Measurements from ENCODE around the gene AOPEP. TPM values are rescaled to one million over a fixed set of nuclear protein-coding genes. Genes with fewer than 3 reads are reported as not detected.

Gene AOPEP
- total and polyA plus RNA-seq, 2 of the 13 experiments (the other 11 are each of a cell fraction or from before 2014, with no cell fraction given), result 22.2 to 41.6 TPM

- TF ChIP-seq ZNF142 (CRISPR knock-in tag; IDR thresholded peaks at IDR 0.05) (no peak), NFIC (IDR thresholded peaks at IDR 0.05; ENCODE audit: low read length) (no peak), CENPT (CRISPR knock-in tag; IDR thresholded peaks at IDR 0.05; ENCODE audit: low read depth) (no peak), DPF2 (CRISPR knock-in tag; IDR thresholded peaks at IDR 0.05; ENCODE audit: borderline replicate concordance, low read depth) (0 out of 2 replicates have a peak, but pooled peaks have one; percentile 46), ZNF576 (CRISPR knock-in tag; IDR thresholded peaks at IDR 0.05) (no peak), ZNF746 (CRISPR knock-in tag; IDR thresholded peaks at IDR 0.05) (no peak), ARNTL (CRISPR knock-in tag; IDR thresholded peaks at IDR 0.05) (no peak), RARG (CRISPR knock-in tag; IDR thresholded peaks at IDR 0.05; ENCODE audit: low read depth) (no peak), KDM1A (CRISPR knock-in tag; IDR thresholded peaks at IDR 0.05) (no peak), DMAP1 (CRISPR knock-in tag; IDR thresholded peaks at IDR 0.05) (peak; percentile 61; the same call in 1 of the 2 replicates), ZBTB21 (CRISPR knock-in tag; IDR thresholded peaks at IDR 0.05) (no peak), ZFP62 (CRISPR knock-in tag; IDR thresholded peaks at IDR 0.05) (no peak), SMAD3 (CRISPR knock-in tag; IDR thresholded peaks at IDR 0.05) (no peak), ZNF274 (CRISPR knock-in tag; IDR thresholded peaks at IDR 0.05) (no peak), ZNF816 (CRISPR knock-in tag; IDR thresholded peaks at IDR 0.05; ENCODE audit: borderline replicate concordance) (no peak), GPN1 (CRISPR knock-in tag; IDR thresholded peaks at IDR 0.05; ENCODE audit: borderline replicate concordance) (no peak), ZC3H13 (CRISPR knock-in tag; IDR thresholded peaks at IDR 0.05) (no peak), ZFP1 (CRISPR knock-in tag; IDR thresholded peaks at IDR 0.05) (no peak), ZNF460 (CRISPR knock-in tag; IDR thresholded peaks at IDR 0.05; ENCODE audit: borderline replicate concordance) (no peak), GABPB1 (CRISPR knock-in tag; IDR thresholded peaks at IDR 0.05) (no peak), CREBL2 (CRISPR knock-in tag; IDR thresholded peaks at IDR 0.05; ENCODE audit: borderline replicate concordance) (no peak), DBP (CRISPR knock-in tag; IDR thresholded peaks at IDR 0.05; ENCODE audit: not compliant biosample characterization) (no peak), ZNF256 (CRISPR knock-in tag; conservative IDR thresholded peaks at IDR 0.05) (no peak)
Observed at GRCh38 chr9:94867281-94867841, 140.9 kb downstream of the AOPEP start (continued).
